Measurements from ENCODE around the gene HOXA6. TPM values are rescaled to one million over a fixed set of nuclear protein-coding genes. Genes with fewer than 3 reads are reported as not detected.

The HOXA6 gene
- polyA plus RNA-seq, 2 of the 4 experiments (the other 2 are of a cell fraction) = 0.90 to 2.1 TPM

GRCh38 chr7:27109466-27110185 is 37.9 kb downstream of the HOXA6 start:
- DNase-seq (ENCODE audit: low read depth in 1 of 2, low spot score in 1 of 2) (no peak), ATAC-seq (no peak), FAIRE-seq (no peak)
- CTCF ChIA-PET = interaction anchor here (1.0 to 3.0 kb wide), 7 partner anchors 10 to 419 kb away, joined by 3 to 17 read pairs (median 4); partner anchors contain the start of genes HOXA1 and HOXA5
- Histone ChIP-seq H3K4me2 (no peak overlapping the region; the same call in 2 of the 3 replicates), H3K27ac (peak overlapping the region in 1 of 2 experiments; percentile 98; a peak in 3 of 6 replicates), H3K4me1 (peaks cover 30% of the 10 kb centered on the region), H3K4me3 (no peak overlapping the region), H3K9me3 (no peaks in the 10 kb centered on the region)
- 88% methylated on average over 4 of the region's 4 CpGs for WGBS (ENCODE audit: missing lambda C conversion rate)
- TF ChIP-seq TP53 (CRISPR knock-in tag; IDR thresholded peaks at IDR 0.05) = no peak
- TF ChIP-seq NPAS2 (CRISPR knock-in tag; IDR thresholded peaks at IDR 0.05; ENCODE audit: borderline replicate concordance) = no peak
- TF ChIP-seq MYC (IDR thresholded peaks at IDR 0.05; ENCODE audit: borderline replicate concordance, low read length) = no peak
- no peak for TF ChIP-seq JUNB (IDR thresholded peaks at IDR 0.05)
- no peak for TF ChIP-seq MAZ (IDR thresholded peaks at IDR 0.05; ENCODE audit: borderline replicate concordance, low read depth, low read length)
- TF ChIP-seq ESRRA (IDR thresholded peaks at IDR 0.05; ENCODE audit: borderline replicate concordance, low read length) = no peak
- POLR2A ChIA-PET = interaction anchor here (1.8 kb wide), 1 partner anchor 13 kb away, joined by 10 read pairs; the partner anchor contains the start of gene HOXA1

- no peak for TF ChIP-seq CTCF (IDR thresholded peaks at IDR 0.05)
- no peak for TF ChIP-seq HOXB5 (CRISPR knock-in tag; IDR thresholded peaks at IDR 0.05)
- TF ChIP-seq HES2 (IDR thresholded peaks at IDR 0.05) = no peak
- TF ChIP-seq NFE2L2 (conservative IDR thresholded peaks at IDR 0.05; ENCODE audit: low read length) = no peak
- no peak for TF ChIP-seq RAD21 (conservative IDR thresholded peaks at IDR 0.05 in 1 of 2, IDR thresholded peaks at IDR 0.05 in 1 of 2)
- no peak for TF ChIP-seq ZC3H11A (IDR thresholded peaks at IDR 0.05)
- TF ChIP-seq ZFP36 (IDR thresholded peaks at IDR 0.05; ENCODE audit: borderline replicate concordance, partially characterized antibody) = no peak
- no peak for TF ChIP-seq POLR2AphosphoS2 (conservative IDR thresholded peaks at IDR 0.05; ENCODE audit: low read length)
- no peak for TF ChIP-seq ZSCAN20 (CRISPR knock-in tag; IDR thresholded peaks at IDR 0.05)
- no peak for TF ChIP-seq ELK1 (IDR thresholded peaks at IDR 0.05; ENCODE audit: low read depth, low read length)
- TF ChIP-seq JUN (IDR thresholded peaks at IDR 0.05) = no peak
- no peak for TF ChIP-seq E2F6 (IDR thresholded peaks at IDR 0.05; ENCODE audit: borderline replicate concordance, low read depth)
- no peak for TF ChIP-seq ESRRA (IDR thresholded peaks at IDR 0.05; ENCODE audit: borderline replicate concordance, low read length)
- no peak for TF ChIP-seq KDM1A (IDR thresholded peaks at IDR 0.05; ENCODE audit: low read depth)
- no peak for TF ChIP-seq HOXA7 (CRISPR knock-in tag; IDR thresholded peaks at IDR 0.05)
- no peak for TF ChIP-seq RCOR1 (IDR thresholded peaks at IDR 0.05; ENCODE audit: low read depth, low read length)
- no peak for TF ChIP-seq MAFK (IDR thresholded peaks at IDR 0.05; ENCODE audit: partially characterized antibody)
- no peak for TF ChIP-seq NPAS2 (CRISPR knock-in tag; IDR thresholded peaks at IDR 0.05; ENCODE audit: borderline replicate concordance)
- no peak for FAIRE-seq
- POLR2A ChIA-PET = interaction anchor here (0.7 kb wide), 1 partner anchor 10 kb away, joined by 4 read pairs; no protein-coding TSS in a partner anchor
- H3K4me2 ChIP-seq = no peak overlapping the region
- H3K9me3 ChIP-seq = no peaks in the 10 kb centered on the region
- CTCF ChIA-PET = interaction anchor here (1.0 to 3.0 kb wide), 4 partner anchors 9 to 418 kb away, joined by 3 to 17 read pairs (median 4); no protein-coding TSS in a partner anchor
- WGBS (ENCODE audit: missing lambda C conversion rate) = 97% methylated on average over 41 of the region's 41 CpGs
- DNase-seq (ENCODE audit: low read depth in 1 of 2, low spot score in 1 of 2) = no peak
- peaks cover 30% of the 10 kb centered on the region for H3K4me1 ChIP-seq
- no peak overlapping the region; a peak in 1 of 6 replicates for H3K27ac ChIP-seq
- no peak overlapping the region for H3K4me3 ChIP-seq
- no peak for ATAC-seq
These were observed 39.0 kb downstream of the HOXA6 start for GRCh38 chr7:27108390-27109127.
